Myocyte (in vitro differentiated cells): ENCODE measurements around the gene TNPO2. TPM values are rescaled to one million over a fixed set of nuclear protein-coding genes. Genes with fewer than 3 reads are reported as not detected.
"Not testable (repeated sequence)": the region's sequence is repeated elsewhere in the genome, so short reads cannot be mapped to it uniquely, and the experiment has no call there.

Experiments
- DNase-seq: peaks from one replicate; pipeline ENCODE4 v3.0.0-alpha.2; 2012; ENCODE audit warnings: low read depth
- total RNA-seq: library from RNA; depleted of rRNA; stranded (reverse); fragments of >200 nt; gene quantifications from 2 replicates; pipeline ENCODE4 v1.2.3, GENCODE V29; 2014

TNPO2 gene
- total RNA-seq, 1 donor from 2014 or later, result 45.6 TPM

DNA sequence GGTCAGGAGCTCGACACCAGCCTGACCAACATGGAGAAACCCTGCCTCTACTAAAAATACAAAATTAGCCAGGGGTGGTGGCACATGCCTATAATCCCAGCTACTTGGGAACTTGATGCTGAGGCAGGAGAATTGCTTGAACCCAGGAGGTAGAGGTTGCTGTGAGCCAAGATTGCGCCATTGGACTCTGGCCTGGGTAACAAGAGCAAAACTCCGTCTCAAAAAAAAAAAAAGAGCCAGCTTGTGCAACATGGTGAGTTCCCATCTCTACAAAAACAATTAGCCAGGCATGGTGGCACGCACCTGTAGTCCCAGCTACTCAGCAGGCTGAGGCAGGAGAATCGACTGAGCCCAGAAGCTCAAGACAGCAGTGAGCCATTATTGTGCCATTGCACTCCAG lies 45.7 kb downstream of the TNPO2 start:
- DNase-seq, result not testable (repeated sequence)

DNA sequence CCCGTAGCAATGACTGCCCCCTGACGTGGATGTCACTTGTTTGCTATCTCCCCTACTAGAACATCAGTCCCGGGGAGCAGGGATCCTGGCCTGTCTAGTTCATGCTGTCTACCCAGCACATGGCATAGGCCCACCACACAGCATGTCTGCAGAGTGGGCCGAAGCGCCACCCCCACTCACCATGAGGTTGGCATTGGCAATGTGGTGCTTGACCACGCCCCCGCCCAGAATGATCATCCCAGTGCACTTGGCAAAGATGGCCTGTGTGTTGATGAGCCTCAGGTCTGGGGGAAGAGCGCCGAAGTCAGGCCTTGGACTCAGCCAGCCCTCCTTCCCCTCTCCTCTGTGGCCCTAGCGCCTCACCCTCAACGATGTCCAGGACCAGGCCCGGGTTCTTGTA lies 46.8 kb downstream of the TNPO2 start:
- DNase-seq, result no peak

DNA sequence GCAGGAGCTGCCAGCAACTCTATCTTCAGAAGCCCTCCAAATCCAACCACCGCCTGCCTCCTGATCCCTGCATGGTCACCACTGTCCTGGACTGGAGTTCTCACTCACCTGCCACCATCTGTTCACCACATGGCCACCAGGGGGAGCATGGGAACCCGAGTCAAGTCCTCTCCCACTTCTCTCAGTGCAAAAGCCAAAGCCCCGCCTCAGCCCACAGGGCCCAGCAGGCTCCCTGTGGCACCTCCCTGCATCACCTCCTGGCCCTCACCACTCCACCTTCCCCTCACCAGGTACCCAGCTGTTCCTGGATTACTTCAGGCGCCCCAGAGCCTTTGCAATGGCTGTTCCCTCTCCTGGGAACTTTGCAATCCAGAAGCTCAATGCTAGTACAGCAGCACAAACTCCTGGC lies 47.3 kb downstream of the TNPO2 start:
- peak; percentile 82 for DNase-seq

DNA sequence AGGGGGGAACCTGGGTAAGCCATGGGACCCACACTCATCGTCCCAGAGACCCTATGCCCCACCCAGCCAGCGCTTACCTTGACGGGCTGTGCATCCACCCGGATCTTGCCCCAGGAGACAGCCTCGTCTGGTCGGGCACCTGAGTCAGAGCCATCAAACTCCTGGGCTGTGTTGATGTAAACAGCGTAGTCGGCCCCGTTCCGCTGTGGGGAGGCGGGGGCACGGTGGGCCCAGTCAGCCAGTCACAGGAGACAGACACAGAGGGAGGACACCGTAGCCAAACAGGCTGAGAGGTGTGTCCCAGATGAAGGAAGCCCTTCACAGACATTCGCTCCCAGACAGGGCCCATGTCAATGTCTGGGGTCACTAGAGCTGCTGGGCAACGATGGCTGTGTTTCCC lies 47.8 kb downstream of the TNPO2 start:
- DNase-seq, result no peak

DNA sequence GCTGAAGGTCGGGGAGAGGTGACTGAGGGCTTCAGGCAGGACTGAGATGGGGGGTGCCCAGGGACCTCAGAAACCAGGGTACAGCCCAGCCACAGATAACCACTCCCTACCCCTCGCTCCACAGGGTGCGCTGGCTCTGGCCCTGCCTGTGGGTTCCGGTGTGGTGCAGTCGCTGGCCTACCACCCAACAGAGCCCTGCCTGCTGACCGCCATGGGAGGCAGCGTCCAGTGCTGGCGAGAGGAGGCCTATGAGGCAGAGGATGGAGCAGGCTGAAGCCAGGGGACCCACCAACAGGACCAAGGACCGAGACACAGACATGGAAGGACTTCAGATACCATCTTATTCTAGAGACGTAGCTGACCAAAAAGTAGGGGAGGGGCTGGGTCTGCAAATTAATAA lies 48.3 kb downstream of the TNPO2 start:
- DNase-seq, result no peak

DNA sequence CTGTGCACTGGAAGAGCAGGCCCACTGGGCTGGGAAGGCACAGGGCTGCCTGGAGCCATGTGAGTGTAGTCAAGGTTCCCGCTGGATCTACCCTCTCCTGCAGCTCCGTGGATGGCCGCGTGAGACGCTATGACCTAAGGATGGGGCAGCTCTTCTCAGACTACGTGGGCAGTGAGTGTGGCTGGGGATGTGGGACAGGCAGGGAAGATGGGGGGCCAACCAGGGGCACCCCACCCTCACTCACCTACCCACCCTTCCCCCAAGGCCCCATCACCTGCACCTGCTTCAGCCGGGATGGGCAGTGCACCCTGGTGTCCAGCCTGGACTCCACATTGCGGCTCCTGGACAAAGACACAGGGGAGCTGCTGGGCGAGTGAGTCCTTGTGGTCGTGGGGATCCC lies 51.0 kb downstream of the TNPO2 start:
- DNase-seq, result no peak

DNA sequence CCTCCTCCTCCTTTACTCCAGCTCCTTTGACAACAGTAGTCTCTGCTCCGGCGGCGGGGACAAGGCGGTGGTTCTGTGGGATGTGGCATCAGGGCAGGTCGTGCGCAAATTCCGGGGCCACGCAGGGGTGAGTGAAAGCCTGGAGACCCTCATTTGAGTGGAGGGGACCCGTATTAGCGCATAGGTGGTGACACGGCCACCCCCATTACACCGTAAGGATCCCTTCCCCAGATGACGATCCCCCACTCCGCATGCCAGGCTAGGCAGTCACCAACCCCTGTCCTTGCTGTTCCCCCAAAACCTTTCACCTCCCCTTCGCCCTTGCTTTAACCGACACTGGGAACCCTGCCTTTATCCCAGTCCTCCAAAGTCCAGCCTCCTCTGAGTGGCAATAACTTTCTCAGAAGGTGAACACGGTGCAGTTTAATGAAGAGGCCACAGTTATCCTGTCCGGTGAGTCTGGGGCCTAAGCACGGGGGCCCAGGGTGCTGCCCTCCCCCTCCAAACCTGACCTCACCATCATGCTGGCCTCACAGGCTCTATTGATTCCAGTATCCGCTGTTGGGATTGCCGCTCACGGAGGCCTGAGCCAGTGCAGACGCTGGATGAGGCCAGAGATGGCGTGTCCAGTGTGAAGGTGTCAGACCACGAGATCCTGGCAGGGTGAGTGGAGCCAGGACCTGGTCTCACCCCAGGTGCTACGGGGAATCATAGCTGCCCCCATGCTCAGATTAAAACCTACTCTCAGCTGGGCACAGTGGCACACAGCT lies 53.4 kb downstream of the TNPO2 start:
- DNase-seq, result no peak

DNA sequence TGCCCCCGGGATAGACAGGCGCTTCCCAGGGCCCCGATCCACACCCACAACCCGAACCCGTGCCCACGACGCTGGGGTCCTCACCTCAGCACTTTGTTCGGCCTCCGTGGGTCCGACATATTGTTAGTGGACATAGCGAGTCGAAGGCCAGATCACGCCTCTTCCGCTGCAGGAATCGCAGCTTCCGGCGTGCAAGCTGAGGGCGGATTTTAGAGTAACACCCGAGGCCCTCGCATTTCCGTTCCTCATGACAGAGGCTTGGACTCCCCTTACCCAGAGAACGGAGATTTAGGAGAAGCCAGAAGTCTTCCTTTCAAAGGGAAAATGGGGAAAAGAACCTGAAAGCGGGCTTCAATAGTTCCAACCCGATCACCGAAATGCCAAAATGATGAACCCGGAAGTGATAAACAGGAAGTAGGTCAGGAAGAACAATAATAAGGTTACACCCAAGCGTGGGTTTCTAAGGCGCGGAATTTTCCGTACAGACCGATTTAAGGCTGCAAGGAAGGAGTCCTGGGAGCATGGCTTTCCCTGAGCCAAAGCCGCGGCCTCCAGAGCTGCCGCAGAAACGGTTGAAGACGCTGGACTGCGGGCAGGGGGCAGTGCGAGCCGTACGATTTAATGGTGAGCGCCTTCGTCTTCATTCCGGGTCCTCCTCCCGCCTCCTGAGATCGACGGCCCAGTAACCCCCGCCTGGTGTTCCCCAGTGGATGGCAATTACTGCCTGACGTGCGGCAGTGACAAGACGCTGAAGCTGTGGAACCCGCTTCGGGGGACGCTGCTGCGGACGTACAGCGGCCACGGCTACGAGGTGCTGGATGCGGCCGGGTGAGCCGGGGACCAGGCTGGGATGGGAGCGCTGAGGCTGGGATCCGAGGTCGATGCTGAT lies 54.2 kb downstream of the TNPO2 start:
- DNase-seq, result peak; percentile 87

DNA sequence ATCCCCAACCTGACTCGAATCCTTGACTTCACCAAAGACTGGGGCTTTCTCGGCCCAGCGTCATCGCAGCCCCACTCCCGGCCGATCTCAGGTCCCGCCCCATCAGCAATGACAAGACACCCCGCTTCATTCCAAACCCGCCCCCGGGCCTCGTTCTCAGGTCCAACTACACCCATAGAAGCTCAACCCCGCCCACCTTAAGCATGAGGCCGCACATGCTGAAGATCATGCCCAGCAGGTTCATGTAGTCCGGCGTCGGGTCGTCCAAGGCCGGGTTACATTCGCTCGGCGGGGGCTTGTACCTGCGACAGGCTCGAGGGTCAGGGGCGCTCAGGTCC lies 54.8 kb downstream of the TNPO2 start:
- peak; percentile 62 for DNase-seq

DNA sequence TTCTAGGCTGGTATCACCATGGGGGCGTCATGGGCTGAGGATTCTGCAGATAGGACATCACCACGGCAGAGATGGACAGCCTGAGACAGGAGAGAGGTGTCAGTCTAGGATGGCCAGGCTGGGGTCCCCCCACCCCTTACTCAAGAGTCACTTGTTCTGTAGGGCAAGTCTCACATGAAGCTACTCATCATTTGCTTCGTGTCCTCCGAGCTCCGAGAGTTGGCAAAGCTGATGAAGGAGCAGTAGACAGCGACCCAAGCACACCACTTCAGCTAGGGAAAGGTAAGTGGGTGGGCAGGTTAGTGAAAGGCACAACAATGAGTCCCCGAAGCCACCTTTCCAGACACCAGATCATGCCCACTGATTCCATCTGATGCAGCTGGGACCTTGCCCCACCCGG lies 55.4 kb downstream of the TNPO2 start:
- no peak for DNase-seq

DNA sequence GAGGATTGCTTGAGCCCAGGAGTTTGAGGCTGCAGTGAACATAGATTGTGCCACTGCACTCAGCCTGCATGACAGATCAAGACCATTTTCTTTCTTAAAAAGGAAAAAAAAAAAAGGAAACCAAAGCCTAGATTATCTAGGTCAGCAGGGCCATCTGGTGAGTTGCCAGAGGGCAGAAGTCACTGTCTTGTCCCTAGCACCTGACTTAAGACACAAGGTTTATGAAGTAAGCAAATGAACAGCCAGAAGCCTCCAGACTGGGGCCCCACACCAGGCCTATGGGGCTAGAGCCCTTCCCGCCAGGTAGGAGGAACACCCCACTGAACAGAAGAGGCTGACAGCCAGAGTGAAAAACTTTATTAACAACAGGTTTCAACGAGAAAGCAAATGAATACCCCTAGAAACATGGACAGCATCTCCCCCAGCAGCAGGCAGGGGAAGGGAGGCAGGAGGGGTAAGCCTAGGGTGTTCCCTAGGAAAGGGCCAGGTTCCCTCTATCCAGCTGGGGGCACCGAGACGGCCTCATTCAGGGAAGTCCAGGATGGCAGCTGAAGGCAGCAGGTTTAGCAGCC lies 55.9 kb downstream of the TNPO2 start:
- no peak for DNase-seq

DNA sequence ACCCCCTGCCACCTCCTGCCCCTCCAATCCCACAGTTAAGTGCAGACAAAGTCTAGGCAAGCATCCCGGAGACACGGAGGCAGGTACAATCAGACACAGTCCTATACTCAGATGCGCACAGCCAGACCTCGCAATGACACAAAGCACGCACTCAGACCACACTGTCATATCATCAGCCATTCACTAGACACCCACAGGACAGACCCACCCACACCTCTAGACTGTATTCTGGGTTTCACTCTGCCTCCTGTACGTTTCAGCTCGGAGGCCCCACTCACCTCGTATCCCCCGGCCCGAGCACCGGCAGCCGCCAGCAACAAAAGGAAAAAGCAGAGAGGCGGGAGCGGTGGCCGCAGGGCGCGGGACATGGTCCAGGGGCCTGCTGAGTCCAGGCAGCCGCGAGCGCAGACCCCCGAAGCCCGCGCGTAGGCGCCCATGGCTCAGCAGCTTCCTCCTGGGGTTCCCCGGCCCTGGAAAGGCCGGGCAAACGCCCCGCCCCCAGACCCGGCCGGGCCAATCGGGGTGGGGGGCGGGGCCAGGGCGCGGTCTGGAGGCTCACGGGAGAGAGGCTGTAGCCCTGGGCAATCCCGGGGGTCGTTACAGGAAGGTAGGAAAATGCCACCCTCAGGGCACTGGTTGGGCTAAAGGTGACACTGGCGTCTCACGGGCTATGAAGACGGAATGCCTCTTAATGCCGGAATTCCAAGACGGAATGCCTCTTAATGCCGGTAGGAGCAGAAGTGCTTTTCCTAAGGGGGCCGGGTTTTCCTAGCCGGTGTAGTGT lies 57.3 kb downstream of the TNPO2 start, which contains the start of the genes MAN2B1 and WDR83:
Gene MAN2B1 (minus strand): TSS at position 478 of the 784 bp plus-strand sequence. CDS start 41 bp downstream, at position 437.
Gene WDR83 (plus strand): TSS at position 543 of the 784 bp plus-strand sequence. CDS start 2,984 bp downstream, outside the sequence.
- DNase-seq, result peak; percentile 78

DNA sequence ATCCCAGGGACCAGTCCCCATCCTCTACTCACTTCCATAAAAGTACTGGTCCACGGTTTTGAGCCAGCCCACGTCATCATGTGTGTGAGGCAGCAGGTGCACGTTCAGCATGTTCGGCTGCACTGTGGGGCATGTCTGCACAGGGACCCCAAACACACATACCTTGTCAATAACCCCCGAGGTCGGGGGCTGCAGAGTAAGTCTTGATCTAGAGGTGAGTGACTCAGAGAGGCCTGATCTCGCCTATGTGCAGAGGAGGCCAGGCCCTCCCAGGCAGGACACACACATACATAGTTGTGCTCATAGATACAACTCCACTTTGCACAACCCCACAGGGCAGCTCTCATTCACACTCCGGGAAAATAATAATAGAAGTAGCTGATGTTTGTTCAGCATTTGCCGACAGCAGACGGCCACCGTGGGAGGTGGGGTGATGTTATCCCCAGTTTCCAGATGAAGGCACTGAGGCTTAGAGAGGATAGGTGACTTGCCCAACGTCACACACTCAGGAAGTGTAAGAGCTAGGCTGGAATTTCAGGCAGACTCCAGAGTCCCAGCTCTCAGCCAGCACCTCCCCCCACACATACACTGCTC lies 58.0 kb downstream of the TNPO2 start:
- DNase-seq, result no peak

DNA sequence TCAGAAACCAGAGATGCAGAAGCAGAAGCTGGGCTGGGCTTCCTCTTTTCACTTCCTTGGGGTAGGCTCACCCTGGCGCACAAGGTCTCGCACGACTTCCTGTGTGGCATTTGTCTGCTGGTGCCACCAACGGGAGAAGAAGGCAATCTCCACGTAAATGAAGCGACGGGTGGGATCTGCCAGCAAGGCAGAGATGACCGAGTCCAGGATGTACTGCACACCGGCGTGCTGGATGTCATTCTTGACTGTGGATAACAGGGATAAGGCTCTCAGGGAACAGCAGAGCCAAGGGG lies 58.5 kb downstream of the TNPO2 start:
- no peak for DNase-seq

DNA sequence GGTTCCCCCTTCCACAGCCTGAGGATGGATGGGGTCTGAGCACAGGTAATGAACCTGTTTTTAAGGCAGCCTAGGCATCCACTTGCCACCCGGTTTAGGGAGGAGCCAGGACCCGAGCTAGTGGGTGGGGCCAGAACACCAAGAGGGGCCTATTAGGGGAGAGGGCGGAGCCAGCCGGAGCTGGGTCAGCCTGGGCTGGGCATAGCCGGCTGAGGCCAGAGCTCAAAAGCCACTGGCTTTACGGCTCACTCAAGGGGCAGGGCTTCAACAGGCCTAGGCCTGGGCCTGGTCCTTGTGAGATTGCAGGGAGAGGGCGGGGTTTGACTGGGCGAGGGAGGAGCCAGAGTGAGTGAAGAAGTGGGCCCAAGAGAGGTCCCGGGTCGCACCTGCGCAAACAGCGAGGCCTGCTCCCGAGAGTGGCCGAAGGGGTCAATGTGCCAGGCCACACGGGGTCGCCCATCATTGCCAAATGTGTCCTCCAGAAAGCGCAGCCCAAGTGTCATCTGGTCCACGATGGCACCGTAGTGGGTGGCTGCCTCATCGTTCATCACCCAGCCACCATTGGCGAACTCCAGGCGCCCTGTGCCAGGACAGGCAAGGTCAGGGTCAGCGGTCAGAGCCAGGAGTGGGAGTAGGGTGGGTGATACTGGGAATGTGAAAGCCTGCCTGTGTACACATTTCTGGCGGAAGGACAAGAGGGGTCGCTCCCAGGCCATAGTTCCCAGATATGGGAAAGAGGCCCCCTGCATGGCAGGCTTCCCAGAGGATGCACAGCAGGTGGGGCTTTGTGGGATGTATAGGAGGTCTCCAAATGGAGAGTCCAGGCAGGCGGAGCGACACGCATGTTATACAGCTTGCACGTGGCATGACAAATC lies 59.1 kb downstream of the TNPO2 start:
- DNase-seq, result no peak

DNA sequence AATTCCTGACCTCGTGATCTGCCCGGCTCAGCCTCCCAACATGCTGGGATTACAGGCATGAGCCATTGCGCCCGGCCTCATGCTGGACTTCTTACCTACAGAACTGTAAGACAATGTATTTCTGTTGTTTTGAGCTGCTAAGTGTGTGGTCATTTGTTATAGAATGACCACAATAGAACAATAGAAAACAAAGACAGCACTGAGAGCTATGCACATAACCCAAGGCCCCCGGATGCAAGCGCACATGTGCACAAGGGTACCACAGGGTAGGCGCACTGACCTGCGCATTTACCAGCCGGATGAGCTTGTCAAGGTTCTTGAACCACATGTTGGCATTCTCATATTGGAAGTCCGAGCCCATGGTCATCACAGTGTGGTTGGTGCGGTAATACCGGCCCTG lies 62.8 kb downstream of the TNPO2 start:
- no peak for DNase-seq

DNA sequence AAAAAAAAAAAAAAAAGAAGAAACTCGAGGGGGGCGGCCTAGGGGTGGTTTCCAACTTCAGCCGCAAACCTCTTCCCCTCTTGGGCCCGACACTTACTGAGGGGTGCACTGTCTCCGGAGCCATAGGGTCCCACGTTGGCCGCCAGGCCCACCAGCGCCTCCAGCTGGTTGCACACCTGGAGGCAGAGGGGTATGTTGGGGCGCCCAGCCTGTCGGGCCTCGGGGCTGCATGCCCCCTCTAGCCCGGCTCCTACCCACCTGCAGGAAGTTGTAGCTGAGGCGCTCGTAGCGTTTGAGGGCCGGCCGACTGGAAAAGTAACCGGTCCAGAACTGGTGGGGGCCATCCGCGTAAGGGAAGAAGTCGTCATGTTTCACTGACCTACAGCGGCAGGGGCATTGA lies 65.8 kb downstream of the TNPO2 start:
- no peak for DNase-seq

DNA sequence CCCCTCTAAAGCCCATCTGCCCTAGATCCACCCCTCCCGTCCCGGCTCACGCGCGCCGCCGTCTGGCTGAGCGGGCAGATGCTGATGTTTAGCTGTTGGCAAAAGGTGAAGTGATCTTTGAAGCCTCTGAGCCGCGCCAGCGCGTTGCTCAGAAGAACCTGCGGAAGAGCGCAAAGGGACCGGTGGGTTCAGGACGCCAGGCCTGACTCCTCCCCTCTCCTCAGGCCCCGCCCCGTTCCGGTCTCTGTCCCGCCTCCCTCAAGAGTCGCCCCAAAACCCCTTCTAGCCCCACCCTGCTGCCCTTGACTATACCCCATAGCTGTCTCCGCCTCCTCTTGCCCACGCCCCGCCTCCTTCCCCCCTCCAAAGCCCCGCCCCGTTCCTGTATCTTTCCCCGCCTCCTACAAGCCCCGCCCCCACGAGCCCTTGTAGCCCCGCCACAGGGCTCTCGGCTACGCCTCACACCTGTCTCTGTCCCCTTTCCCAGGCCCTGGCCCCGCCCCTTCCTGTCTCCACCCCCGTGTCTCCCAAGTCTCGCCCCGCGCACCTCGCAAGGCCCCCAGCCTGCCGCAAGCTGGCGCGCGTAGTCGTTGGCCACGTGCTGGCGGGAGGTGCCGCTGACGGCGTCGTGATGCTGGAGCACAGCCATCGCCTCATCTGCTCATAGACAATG lies 66.7 kb downstream of the TNPO2 start:
- DNase-seq, result no peak

DNA sequence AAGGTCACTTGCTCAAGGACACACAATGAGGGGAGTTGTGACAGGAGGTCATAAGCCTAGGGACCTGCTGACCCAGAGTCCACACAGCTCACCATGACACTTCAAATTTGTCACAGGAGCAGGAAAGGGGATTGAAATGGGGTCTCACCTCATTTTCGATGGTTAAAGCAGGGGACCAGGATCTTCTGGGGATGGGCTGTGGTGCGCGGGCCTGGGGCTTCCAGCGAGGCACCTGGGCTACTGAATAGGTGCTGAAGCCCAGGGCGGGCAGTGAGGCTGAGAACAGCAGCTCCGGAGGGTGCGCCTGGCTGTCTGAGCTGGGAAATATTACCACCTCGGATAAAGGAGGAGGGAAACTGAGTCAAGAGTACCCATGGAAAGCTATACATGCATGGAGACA lies 68.2 kb downstream of the TNPO2 start:
- no peak for DNase-seq
